Muscle of back (tissue), 11 donors: ENCODE results near the gene EME2. TPM values are rescaled to one million over a fixed set of nuclear protein-coding genes. Genes with fewer than 3 reads are reported as not detected.
A peak's percentile ranks its signal among the peaks of the same experiment; 100 is the strongest.

Experiments used
- DNase-seq, 3 donors: peaks; one replicate each; pipeline versions ENCODE4 v3.0.0 to v3.0.0-alpha.2; 2013
- polyA plus RNA-seq, 10 donors: library from polyadenylated mRNA; unstranded; fragments of 120-200 nt; gene quantifications; one replicate each; pipeline ENCODE4 v1.2.1, GENCODE V29; 2013; ENCODE audit not compliant: insufficient read length in 10 of 10

EME2 gene
- polyA plus RNA-seq, 10 donors: 3.5 to 8.5 (median 5.5) TPM

GRCh38 chr16:1745181-1745899 is 27.3 kb upstream of the EME2 start:
- DNase-seq: peak in 1 of 3 donors; percentile 28

GRCh38 chr16:1745900-1746692 is 26.5 kb upstream of the EME2 start:
- DNase-seq: no peak

- DNase-seq: no peak
Observed at GRCh38 chr16:1746693-1747195, 25.9 kb upstream of the EME2 start.

- no peak for DNase-seq
Observed at GRCh38 chr16:1747934-1748333, 24.7 kb upstream of the EME2 start.

GRCh38 chr16:1749152-1750117 is 23.2 kb upstream of the EME2 start:
- no peak for DNase-seq

GRCh38 chr16:1751946-1752345 is 20.7 kb upstream of the EME2 start:
- DNase-seq: no peak

GRCh38 chr16:1752853-1753252 is 19.8 kb upstream of the EME2 start:
- DNase-seq: no peak

GRCh38 chr16:1754204-1754603 is 18.4 kb upstream of the EME2 start:
- no peak for DNase-seq

GRCh38 chr16:1757714-1758461 is 14.7 kb upstream of the EME2 start:
- DNase-seq: no peak

GRCh38 chr16:1758923-1759322 is 13.7 kb upstream of the EME2 start:
- no peak for DNase-seq

- no peak for DNase-seq
Observed at GRCh38 chr16:1759511-1759910, 13.1 kb upstream of the EME2 start.

- DNase-seq: no peak
Observed at GRCh38 chr16:1760911-1761310, 11.7 kb upstream of the EME2 start.

GRCh38 chr16:1761751-1762150 is 10.9 kb upstream of the EME2 start:
- no peak for DNase-seq

GRCh38 chr16:1762196-1762878 is 10.3 kb upstream of the EME2 start:
- no peak for DNase-seq

- no peak for DNase-seq
Observed at GRCh38 chr16:1762879-1763520, 9.6 kb upstream of the EME2 start.

- DNase-seq: peak in 1 of 3 donors; percentile 55
Observed at GRCh38 chr16:1763521-1764511, 8.8 kb upstream of the EME2 start.

GRCh38 chr16:1764971-1765370 is 7.6 kb upstream of the EME2 start:
- no peak for DNase-seq

GRCh38 chr16:1765826-1766225 is 6.8 kb upstream of the EME2 start:
- no peak for DNase-seq

GRCh38 chr16:1766231-1766630 is 6.4 kb upstream of the EME2 start:
- DNase-seq: no peak
